Fibroblast of skin of right biceps (primary cell): ENCODE results near the gene XRCC3.

Experiments used
- DNase-seq: peaks from one replicate; pipeline ENCODE4 v3.0.0-alpha.2; 2013

Gene XRCC3

GRCh38 chr14:103738166-103738565 lies 22.9 kb upstream of the XRCC3 start:
- DNase-seq, result peak; percentile 78

GRCh38 chr14:103737432-103738045 lies 22.3 kb upstream of the XRCC3 start:
- DNase-seq, result no peak

- no peak for DNase-seq
These were observed 21.5 kb upstream of the XRCC3 start for GRCh38 chr14:103736546-103737431.

GRCh38 chr14:103735815-103736545 lies 20.7 kb upstream of the XRCC3 start:
- no peak for DNase-seq

- no peak for DNase-seq
These were observed 20.2 kb upstream of the XRCC3 start for GRCh38 chr14:103735439-103735814.

- DNase-seq, result no peak
These were observed 19.8 kb upstream of the XRCC3 start for GRCh38 chr14:103735022-103735421.

GRCh38 chr14:103734081-103734888 lies 19.0 kb upstream of the XRCC3 start:
- no peak for DNase-seq

- no peak for DNase-seq
These were observed 18.4 kb upstream of the XRCC3 start for GRCh38 chr14:103733651-103734050.

GRCh38 chr14:103732868-103733620 lies 17.8 kb upstream of the XRCC3 start:
- no peak for DNase-seq

- no peak for DNase-seq
These were observed 16.9 kb upstream of the XRCC3 start for GRCh38 chr14:103731916-103732867.

- DNase-seq, result no peak
These were observed 16.2 kb upstream of the XRCC3 start for GRCh38 chr14:103731481-103731880.

GRCh38 chr14:103730490-103731035 lies 15.3 kb upstream of the XRCC3 start:
- no peak for DNase-seq

- DNase-seq, result no peak
These were observed 14.5 kb upstream of the XRCC3 start for GRCh38 chr14:103729496-103730448.

GRCh38 chr14:103728721-103729120 lies 13.5 kb upstream of the XRCC3 start:
- no peak for DNase-seq

- DNase-seq, result no peak
These were observed 12.9 kb upstream of the XRCC3 start for GRCh38 chr14:103728141-103728540.

GRCh38 chr14:103727313-103727980 lies 12.2 kb upstream of the XRCC3 start:
- DNase-seq, result no peak

- DNase-seq, result no peak
These were observed 11.2 kb upstream of the XRCC3 start for GRCh38 chr14:103726474-103726873.

GRCh38 chr14:103725739-103726395 lies 10.6 kb upstream of the XRCC3 start:
- DNase-seq, result no peak
